A204.1 (cell line): ENCODE measurements around the gene SPRR2F.
"Not testable (repeated sequence)": the region's sequence is repeated elsewhere in the genome, so short reads cannot be mapped to it uniquely, and the experiment has no call there.

Experiments used
- FAIRE-seq: peaks from 2 replicates; lab custom pipeline; 2012; peaks lifted over from hg19 to GRCh38; lab: Jason Lieb, UNC

Gene SPRR2F

DNA sequence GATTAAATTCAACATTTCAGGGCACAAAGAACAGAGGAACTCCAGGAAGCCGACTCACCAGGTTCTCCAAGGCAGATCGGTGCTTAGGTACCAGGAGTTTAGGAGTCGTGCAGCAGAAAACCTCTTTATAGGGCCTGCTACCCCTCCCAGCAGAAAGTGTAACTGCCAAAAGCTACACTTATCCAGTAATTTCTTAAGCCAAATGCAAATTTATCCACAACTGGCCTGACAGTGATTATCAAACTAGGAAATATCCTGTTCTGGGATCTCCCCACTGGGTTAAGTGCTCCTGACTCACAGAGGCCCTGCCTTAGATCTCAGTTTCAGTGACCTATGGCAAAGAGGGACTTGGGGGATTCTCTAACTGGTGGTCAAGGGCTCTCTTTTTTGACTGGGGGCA, at the start of gene SPRR2F:
Gene SPRR2F (minus strand): TSS at position 101 of the 400 bp plus-strand sequence. CDS start 783 bp downstream, outside the sequence.
- FAIRE-seq: no peak

DNA sequence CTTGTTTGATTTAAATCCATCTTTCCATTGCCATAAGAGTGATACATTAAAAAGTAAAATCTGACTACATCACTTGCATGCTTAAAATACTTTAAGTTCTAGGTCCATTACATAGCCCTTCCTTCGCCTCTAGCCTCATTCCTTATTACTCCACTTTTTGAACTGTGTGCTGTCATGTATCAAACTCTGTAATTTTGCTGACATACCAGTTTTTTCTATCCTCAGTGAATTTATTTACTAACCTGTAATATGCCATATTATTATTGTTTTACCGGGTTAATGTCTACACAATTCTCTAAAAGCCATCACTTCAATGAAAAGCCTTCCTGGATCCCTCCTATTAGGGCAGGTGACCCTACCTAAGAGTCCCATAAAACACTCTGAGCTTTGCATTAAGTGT, 42.2 kb upstream of the SPRR2F start:
- no peak for FAIRE-seq

- FAIRE-seq: no peak
Observed at GRCh38 chr1:153152481-153152880, 39.2 kb upstream of the SPRR2F start.

DNA sequence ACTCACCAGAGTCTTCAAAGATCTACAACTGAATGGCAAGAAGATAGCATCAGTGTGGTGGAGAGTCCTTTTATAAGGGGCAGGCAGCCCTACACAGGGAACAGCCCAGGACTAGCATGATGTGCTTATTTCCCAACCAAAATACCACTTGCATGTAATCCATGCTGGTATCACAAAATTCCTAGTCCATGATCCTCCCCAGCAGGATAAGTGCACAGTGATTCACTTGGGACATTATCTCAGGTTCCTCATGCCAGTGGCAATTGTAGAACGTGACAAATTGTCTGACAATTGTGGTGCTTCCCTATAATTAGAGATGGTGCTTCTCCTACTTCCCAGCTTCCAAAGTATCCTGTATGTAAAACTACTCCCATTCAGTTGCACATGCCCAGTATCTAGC, 37.5 kb upstream of the SPRR2F start, which contains the start of gene SPRR2G:
Gene SPRR2G (minus strand): TSS at position 45 of the 400 bp plus-strand sequence. CDS start 780 bp downstream, outside the sequence.
- no peak for FAIRE-seq

DNA sequence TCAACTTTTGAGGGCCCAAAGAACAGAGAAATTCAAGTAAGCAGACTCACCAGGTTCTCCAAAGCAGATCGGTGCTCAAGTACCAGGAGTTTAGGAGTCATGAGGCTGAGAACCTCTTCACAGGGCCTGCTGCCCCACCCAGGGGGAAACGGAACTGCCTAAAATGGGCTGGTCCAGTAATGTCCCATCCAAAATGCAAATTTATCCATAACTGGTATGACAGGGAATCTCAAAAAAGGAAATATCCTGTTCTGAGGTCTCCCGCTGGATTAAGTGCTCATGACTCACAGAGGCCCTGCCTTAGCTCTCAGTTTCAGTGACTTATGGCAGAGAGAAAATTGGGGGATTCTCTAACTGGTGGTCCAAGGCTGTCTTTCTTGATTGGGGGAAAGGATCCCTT, 28.1 kb upstream of the SPRR2F start:
- FAIRE-seq: no peak

- no peak for FAIRE-seq
Observed at GRCh38 chr1:153140484-153140883, 27.2 kb upstream of the SPRR2F start.

GRCh38 chr1:153133743-153134142, 20.4 kb upstream of the SPRR2F start:
- no peak for FAIRE-seq

DNA sequence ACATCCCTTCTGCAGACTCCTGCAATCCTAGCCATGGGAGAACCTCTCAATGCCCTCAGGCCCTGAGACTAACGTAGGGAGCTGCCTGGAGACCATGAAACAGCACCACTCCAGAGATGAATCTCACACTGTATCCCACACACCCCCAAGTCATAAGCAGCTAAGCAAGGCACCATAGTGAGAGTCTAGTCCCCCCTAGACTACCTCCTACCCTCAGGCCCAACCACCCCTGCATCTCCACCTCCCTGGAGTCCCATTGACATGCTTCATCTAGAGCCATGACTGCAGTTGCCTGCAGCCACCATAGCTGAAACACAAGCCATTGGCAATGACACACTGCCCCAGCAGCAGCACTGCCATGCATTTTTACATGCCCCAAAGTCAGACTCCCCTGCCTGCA, 20.0 kb upstream of the SPRR2F start:
- FAIRE-seq: no peak

DNA sequence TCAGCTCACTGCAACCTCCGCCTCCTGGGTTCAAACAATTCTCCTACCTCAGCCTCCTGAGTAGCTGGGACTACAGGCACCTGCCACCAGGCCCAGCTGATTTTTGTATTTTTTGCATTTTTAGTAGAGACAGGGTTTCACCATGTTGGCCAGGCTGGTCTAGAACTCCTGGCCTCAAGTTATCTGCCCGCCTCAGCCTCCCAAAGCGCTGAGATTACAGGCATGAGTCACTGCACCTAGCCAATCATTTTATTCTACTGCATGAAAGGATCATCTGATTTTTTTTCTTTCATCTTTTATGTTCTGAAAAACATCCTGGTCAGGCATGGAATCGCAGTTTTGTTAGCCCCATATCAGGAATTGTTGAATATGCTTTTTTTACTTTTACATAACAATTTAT, 15.4 kb upstream of the SPRR2F start:
- FAIRE-seq: not testable (repeated sequence)

GRCh38 chr1:153127296-153127695, 14.0 kb upstream of the SPRR2F start:
- no peak for FAIRE-seq

GRCh38 chr1:153125536-153125935, 12.2 kb upstream of the SPRR2F start:
- FAIRE-seq: no peak

DNA sequence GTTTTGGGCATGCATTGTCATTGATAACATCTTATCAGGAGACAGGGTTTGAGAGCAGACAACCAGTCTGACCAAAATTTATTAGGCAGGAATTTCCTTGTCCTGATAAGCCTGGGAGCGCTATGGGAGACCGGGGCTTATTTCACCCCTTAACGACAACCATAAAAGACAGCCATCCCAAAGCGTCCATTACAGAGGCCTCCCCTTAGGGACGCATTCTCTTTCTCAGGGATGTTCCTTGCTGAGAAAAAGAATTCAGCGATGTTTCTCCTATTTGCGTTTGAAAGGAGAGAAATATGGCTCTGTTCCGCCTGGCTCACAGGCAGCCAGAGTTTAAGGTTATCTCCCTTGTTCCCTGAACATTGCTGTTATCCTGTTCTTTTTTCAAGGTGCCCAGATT, 10.5 kb upstream of the SPRR2F start:
- not testable (repeated sequence) for FAIRE-seq

GRCh38 chr1:153122831-153123421, 9.6 kb upstream of the SPRR2F start:
- FAIRE-seq: no peak

DNA sequence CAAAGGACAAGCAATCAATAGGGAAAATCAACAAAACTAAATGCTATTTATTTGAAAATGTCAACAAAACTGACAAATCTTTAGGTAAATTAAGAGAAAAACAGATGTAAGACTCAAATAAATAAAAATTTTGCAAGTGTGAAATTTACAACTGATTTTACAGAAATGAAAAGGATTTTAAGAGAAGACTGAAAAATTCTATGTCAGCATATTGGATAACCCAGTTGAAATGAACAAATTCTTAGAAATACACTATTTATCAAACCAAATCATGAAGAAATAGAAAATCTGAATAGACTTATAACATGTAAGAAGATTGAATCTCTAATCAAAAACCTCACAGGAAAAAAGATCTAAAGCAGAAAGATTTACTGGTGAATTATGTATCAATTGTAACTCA, 7.6 kb upstream of the SPRR2F start:
- no peak for FAIRE-seq

- no peak for FAIRE-seq
Observed at GRCh38 chr1:153119491-153119971, 6.2 kb upstream of the SPRR2F start.

DNA sequence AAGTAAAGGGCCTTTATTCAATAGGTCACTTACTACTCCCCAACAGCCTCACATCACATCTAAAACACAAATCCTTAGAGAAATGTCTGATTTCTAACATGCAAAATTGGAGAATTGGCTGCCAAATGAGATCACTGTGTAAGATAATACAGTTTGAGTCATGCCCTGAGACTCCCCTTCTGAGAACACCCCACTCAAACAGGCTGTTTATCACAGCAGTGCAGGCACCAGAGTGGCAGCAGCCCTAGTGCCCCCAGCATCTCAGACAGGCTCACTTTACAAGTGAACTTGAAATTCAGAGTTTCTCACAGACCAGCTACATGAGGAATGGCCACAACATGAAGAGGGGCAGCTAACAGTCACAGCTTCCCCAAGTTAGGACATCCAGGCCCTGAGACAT, 1.9 kb upstream of the SPRR2F start:
- not testable (repeated sequence) for FAIRE-seq

GRCh38 chr1:153112454-153112853, 862 bp downstream of the SPRR2F start:
- FAIRE-seq: not testable (repeated sequence)

DNA sequence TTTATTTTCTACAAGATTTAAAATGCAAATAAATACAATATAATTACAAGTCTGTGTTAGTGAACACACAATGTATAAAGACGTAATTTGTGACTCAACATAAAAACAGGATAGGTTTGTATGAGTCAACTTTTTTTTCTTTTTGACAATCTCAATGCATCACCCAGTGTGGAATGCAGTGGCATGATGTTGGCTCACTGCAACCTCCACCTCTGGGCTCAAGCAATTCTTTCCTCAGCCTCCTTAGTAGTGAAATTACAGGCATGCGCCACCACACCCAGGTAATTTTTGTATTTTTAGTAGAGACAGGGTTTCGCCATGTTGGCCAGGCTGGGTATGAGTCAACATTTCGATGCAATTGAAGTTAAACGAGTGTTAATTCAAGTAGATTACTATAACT, 13.1 kb downstream of the SPRR2F start:
- no peak for FAIRE-seq

GRCh38 chr1:153099461-153100045, 13.8 kb downstream of the SPRR2F start:
- FAIRE-seq: no peak

DNA sequence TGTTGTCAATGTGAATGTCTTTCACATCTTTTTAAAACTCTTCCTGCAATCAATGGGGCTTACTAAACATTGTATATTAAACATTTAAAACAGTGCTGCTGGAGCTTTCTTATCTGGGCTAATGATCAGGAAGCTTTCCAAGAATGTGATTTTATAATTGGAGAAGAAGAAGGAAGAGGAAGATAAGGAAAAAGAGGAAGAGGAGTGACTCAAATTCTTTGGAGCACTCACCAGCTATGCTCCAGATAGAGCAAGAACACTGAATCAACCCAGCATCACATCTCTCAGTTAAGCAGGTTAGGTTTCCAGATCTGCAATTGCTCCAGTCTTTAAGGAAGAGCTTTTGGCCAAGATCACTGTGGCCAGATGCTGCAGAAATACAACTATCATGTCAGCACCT, 17.6 kb downstream of the SPRR2F start:
- FAIRE-seq: no peak

GRCh38 chr1:153094426-153094825, 18.9 kb downstream of the SPRR2F start, which contains the start of gene SPRR2E:
SPRR2E (minus strand) TSS chr1:153094526; CDS start chr1:153093751, 775 bp downstream.
- no peak for FAIRE-seq

DNA sequence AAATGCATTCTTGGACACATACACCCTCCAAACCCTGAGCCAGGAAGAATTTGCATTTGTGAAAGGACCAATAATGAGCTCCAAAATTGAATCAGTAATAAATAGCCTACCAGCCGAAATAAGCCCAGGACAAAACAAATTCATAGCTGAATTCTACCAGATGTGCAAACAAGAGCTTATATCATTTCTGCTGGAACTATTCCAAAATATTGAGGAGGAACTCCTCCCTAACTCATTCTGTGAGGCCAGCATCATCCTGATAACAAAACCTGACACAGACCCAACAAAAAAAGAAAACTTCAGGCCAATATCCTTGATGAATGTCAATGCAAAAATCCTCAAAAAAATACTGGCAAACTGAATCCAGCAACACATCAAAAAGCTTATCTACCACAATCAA, 25.7 kb downstream of the SPRR2F start:
- no peak for FAIRE-seq

DNA sequence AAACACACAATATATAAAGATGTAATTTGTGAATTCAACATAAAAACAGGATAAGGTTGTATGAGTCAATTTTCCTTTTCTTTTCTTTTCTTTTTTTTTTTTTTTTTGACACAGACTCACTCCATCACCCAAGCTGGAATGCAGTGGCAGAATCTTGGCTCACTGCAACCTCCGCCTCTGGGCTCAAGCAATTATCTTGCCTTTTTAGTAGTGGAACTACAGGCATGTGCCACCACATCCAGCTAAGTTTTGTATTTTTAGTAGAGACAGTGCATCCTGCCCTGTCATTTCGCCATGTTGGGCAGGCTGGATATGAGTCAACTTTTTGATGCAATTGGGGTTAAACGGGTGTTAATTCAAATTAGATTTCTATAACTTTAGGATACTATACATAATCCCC, 31.6 kb downstream of the SPRR2F start:
- FAIRE-seq: no peak
